IMR-90 (cell line): ENCODE measurements around the gene DDN. TPM values are rescaled to one million over a fixed set of nuclear protein-coding genes. Genes with fewer than 3 reads are reported as not detected.

ENCODE experiments used
- ATAC-seq: fragments of 200-7000 bp; cut with Tn5 transposase; 2 replicates; pipeline ENCODE4 v1.9.1; 2020; ENCODE audit warnings: low read depth, mild to moderate bottlenecking, moderate library complexity
- Bru-seq: library from RNA; stranded (reverse); fragments of 400-500 nt; gene quantifications from one replicate; lab custom pipeline; 2021; lab: Mats Ljungman, UMichigan
- BruChase-seq, 2 experiments: library from RNA; stranded (reverse); fragments of 400-500 nt; gene quantifications; one replicate each; lab custom pipeline; 2021; lab: Mats Ljungman, UMichigan
- BruUV-seq: library from RNA; stranded (reverse); fragments of 400-500 nt; replicated peaks from 2 replicates; lab custom pipeline; 2021; lab: Mats Ljungman, UMichigan
- CTCF ChIA-PET: fragments of 300-600 bp; formaldehyde crosslinking; extraction: SDS; loops from one replicate; lab custom pipeline; 2021; ENCODE audit warnings: antibody characterized with exemption; lab: Yijun Ruan, JAX
- POLR2A ChIA-PET: fragments of 300-600 bp; sonication (Branson Sonifier 250); formaldehyde crosslinking; loops from one replicate; lab custom pipeline; 2022; ENCODE audit warnings: antibody characterized with exemption; ENCODE audit not compliant: unreplicated experiment; lab: Charles Lee
- DNase-seq: peaks from one replicate; pipeline ENCODE4 v3.0.0; 2013
- H2AFZ ChIP-seq: replicated peaks from 2 replicates; pipeline ENCODE3; 2013; ENCODE audit warnings: low read length, mild to moderate bottlenecking; ENCODE audit not compliant: poor library complexity
- H2AK5ac ChIP-seq: 2 replicates; pipeline ENCODE4 v1.6.1; 2013; ENCODE audit warnings: low read depth, low read length, inconsistent platforms
- H2AK9ac ChIP-seq: replicated peaks from 2 replicates; pipeline ENCODE3; 2013; ENCODE audit warnings: mild to moderate bottlenecking, low read depth, low read length, moderate library complexity; ENCODE audit not compliant: poor library complexity
- H2BK120ac ChIP-seq: 2 replicates; pipeline ENCODE4 v1.6.1; 2013; ENCODE audit warnings: low read depth, low read length, inconsistent platforms
- H2BK15ac ChIP-seq: 3 replicates; pipeline ENCODE4 v1.6.1; 2013; ENCODE audit warnings: low read depth, low read length, inconsistent platforms
- H2BK20ac ChIP-seq: 2 replicates; pipeline ENCODE4 v1.6.1; 2013; ENCODE audit warnings: low read depth, mild to moderate bottlenecking, inconsistent platforms, low read length, moderate library complexity
- H2BK5ac ChIP-seq: 2 replicates; pipeline ENCODE4 v1.6.1; 2013; ENCODE audit warnings: mild to moderate bottlenecking, low read depth, low read length, inconsistent platforms; ENCODE audit not compliant: poor library complexity, severe bottlenecking
- H3K14ac ChIP-seq: replicated peaks from 2 replicates; pipeline ENCODE4 v1.6.1; 2013; ENCODE audit warnings: low read depth, low read length, inconsistent platforms
- H3K18ac ChIP-seq: 2 replicates; pipeline ENCODE4 v1.6.1; 2013; ENCODE audit warnings: low read depth, low read length, control low read depth
- H3K23ac ChIP-seq: 2 replicates; pipeline ENCODE4 v1.6.1; 2013; ENCODE audit warnings: low read depth, low read length, inconsistent platforms
- H3K27ac ChIP-seq: 2 replicates; pipeline ENCODE4 v1.5.1; 2013; ENCODE audit warnings: mild to moderate bottlenecking, control low read depth, low read length; ENCODE audit not compliant: insufficient read depth
- H3K27me3 ChIP-seq: 2 replicates; pipeline ENCODE4 v1.6.1; 2013; ENCODE audit warnings: low read length; ENCODE audit not compliant: control insufficient read depth, insufficient read depth
- H3K36me3 ChIP-seq: 2 replicates; pipeline ENCODE4 v1.6.1; 2013; ENCODE audit warnings: low read length, mixed read lengths; ENCODE audit not compliant: control insufficient read depth, insufficient read depth
- H3K4ac ChIP-seq: 2 replicates; pipeline ENCODE4 v1.6.1; 2013; ENCODE audit warnings: low read depth, low read length, inconsistent platforms
- H3K4me1 ChIP-seq: 2 replicates; pipeline ENCODE4 v1.6.1; 2013; ENCODE audit warnings: low read length, mixed read lengths; ENCODE audit not compliant: control insufficient read depth, insufficient read depth
- H3K4me2 ChIP-seq: 2 replicates; pipeline ENCODE4 v1.6.1; 2013; ENCODE audit warnings: low read depth, mild to moderate bottlenecking, control low read depth, low read length, moderate library complexity
- H3K4me3 ChIP-seq: 2 replicates; pipeline ENCODE4 v1.5.1; 2013; ENCODE audit warnings: low read depth, mild to moderate bottlenecking, control low read depth, low read length, moderate library complexity; ENCODE audit not compliant: insufficient read depth
- H3K56ac ChIP-seq: 2 replicates; pipeline ENCODE4 v1.6.1; 2013; ENCODE audit warnings: low read length, inconsistent platforms; ENCODE audit not compliant: insufficient read depth; ENCODE audit errors: extremely low read depth
- H3K79me1 ChIP-seq, 2 experiments: 2 replicates each; pipeline ENCODE4 v1.6.1; 2013; ENCODE audit warnings: low read length in 2 of 2, inconsistent platforms in 1 of 2, low read depth in 1 of 2
- H3K9ac ChIP-seq: 2 replicates; pipeline ENCODE4 v1.6.1; 2013; ENCODE audit warnings: low read depth, low read length, control low read depth
- H3K9me1 ChIP-seq: 2 replicates; pipeline ENCODE4 v1.6.1; 2013; ENCODE audit warnings: low read length, inconsistent platforms; ENCODE audit not compliant: insufficient read depth
- H3K9me3 ChIP-seq: 2 replicates; pipeline ENCODE4 v1.6.1; 2013; ENCODE audit warnings: low read length; ENCODE audit not compliant: control insufficient read depth, insufficient read depth
- H4K20me1 ChIP-seq: 2 replicates; pipeline ENCODE4 v1.6.1; 2013; ENCODE audit warnings: low read length, inconsistent platforms; ENCODE audit not compliant: insufficient read depth
- H4K5ac ChIP-seq: 2 replicates; pipeline ENCODE4 v1.6.1; 2013; ENCODE audit warnings: mild to moderate bottlenecking, low read depth, low read length, control low read depth
- H4K8ac ChIP-seq, 2 experiments: 2 replicates each; pipeline ENCODE4 v1.6.1; 2013; ENCODE audit warnings: low read depth in 2 of 2, low read length in 2 of 2, control low read depth in 1 of 2, inconsistent platforms in 1 of 2
- H4K91ac ChIP-seq: 2 replicates; pipeline ENCODE4 v1.6.1; 2013; ENCODE audit warnings: low read depth, low read length, inconsistent platforms; ENCODE audit not compliant: insufficient read depth
- MXI1 ChIP-seq: IDR thresholded peaks from 2 replicates; pipeline ENCODE4 v1.6.1; 2012; ENCODE audit warnings: low read depth, mild to moderate bottlenecking, low read length, moderate library complexity, borderline replicate concordance
- RFX5 ChIP-seq: IDR thresholded peaks from 2 replicates; pipeline ENCODE4 v1.8.0; 2012; ENCODE audit warnings: low read depth, mild to moderate bottlenecking, low read length, moderate library complexity
- SMC3 ChIP-seq: fragments of 150-350 bp; IDR thresholded peaks from 2 replicates; pipeline ENCODE4 v1.6.1; 2016; ENCODE audit warnings: low read depth, mild to moderate bottlenecking, antibody characterized with exemption, low read length, moderate library complexity
- USF2 ChIP-seq: fragments of 150-350 bp; IDR thresholded peaks from 2 replicates; pipeline ENCODE4 v1.6.1; 2017; ENCODE audit warnings: mild to moderate bottlenecking, antibody characterized with exemption, low read length, low read depth
- WGBS, 2 experiments: methylation state at CpG; one replicate each; pipeline versions ENCODE4 v1.1.5 to v1.1.7; 2013; ENCODE audit warnings: missing lambda C conversion rate in 2 of 2; ENCODE audit not compliant: insufficient read length in 1 of 2; ENCODE audit errors: extremely low coverage in 2 of 2; 5-methylcytosine and 5-hydroxymethylcytosine counted together
- dilution Hi-C: fragments of 300-500 bp; cut with HindIII; formaldehyde crosslinking; loops from one replicate; pipeline ENCODE4 v1.14.3; 2018; ENCODE audit warnings: low sequenced_read_pairs; ENCODE audit not compliant: unreplicated experiment
- in situ Hi-C: fragments of 300-500 bp; cut with MboI; formaldehyde crosslinking; loops from 3 replicates; pipeline ENCODE4 v1.14.3; 2019; ENCODE audit warnings: low sequenced_read_pairs, inconsistent platforms, mixed read lengths
- intact Hi-C: fragments of 100-400 bp; cut with micrococcal nuclease; formaldehyde crosslinking; loops from 2 replicates; pipeline ENCODE4 v1.10.0; 2022
- long read RNA-seq: library from polyadenylated mRNA; unstranded; transcript quantifications from one replicate; pipeline ENCODE4 v2.0.0, GENCODE V29; 2021; ENCODE audit not compliant: unreplicated experiment
- polyA plus RNA-seq, 3 experiments: library from polyadenylated mRNA; depleted of rRNA; stranded (reverse); fragments of >200 nt; gene quantifications; 2 replicates each; pipeline ENCODE4 v1.2.3, GENCODE V29; 2012; ENCODE audit warnings: low replicate concordance in 1 of 3
- total RNA-seq: library from RNA; depleted of rRNA; stranded (reverse); fragments of >200 nt; gene quantifications from 2 replicates; pipeline ENCODE4 v1.2.3, GENCODE V29; 2012; rRNA removed

Gene DDN
- total RNA-seq (under 0.01 and 0.18 TPM in 2 replicates), polyA plus RNA-seq (2012; rRNA removed) (0.21 and 0.22 TPM in 2 replicates), Bru-seq, nascent RNA (percentile 30 among the genes with signal in this experiment), BruChase-seq, experiment 1, labeled RNA remaining after a 6-hour chase (percentile 27 among the genes with signal in this experiment), BruChase-seq, experiment 2, labeled RNA remaining after a 2-hour chase (percentile 29 among the genes with signal in this experiment)
- 0.05 and 0.10 TPM in 2 replicates for polyA plus RNA-seq (2012; cell fraction: cytosol; rRNA removed)
- polyA plus RNA-seq (2012; cell fraction: nucleus; rRNA removed; ENCODE audit: low replicate concordance): 0.95 and 1.1 TPM in 2 replicates
- long read RNA-seq: 0 reads

DNA sequence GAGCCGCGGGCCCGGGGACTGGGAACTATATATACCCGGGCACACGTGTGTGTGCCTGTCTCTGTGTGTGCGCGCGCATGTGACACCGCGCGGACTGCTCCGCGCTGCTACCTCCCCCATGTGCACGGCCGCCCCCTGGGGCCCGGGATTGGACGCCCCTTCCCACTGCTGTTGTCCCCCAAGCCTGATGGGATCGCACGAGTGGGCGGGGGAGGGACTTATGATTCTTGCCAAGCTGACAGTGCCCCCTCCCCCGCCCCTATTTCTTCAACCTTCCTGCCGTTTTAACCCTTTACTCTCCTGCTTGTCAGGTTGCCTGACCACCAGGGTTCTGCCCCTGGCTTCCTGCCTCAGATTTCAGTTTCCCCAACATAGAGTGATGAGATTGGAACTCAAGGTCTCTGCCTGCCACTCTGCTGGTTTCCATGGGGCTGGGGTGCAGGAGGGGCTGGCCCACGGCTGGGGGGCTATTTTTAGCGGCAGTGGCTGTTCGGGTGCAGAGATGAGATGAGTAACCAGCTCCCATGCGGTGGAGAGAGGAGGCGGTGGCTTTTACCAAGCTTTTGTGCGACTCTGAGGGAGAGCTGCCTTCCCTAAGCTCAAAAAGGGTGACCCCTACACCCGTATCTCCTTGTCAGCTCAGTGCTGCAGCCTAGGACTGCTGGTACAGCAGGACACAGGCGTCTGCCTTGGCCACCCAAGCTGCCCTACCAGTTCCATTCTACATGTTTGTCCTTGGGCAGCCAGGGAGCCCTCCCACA lies at the start of gene DDN:
TSS of gene DDN (minus strand) at position 5 of the 761 bp plus-strand sequence. CDS start 88 bp downstream, outside the sequence.
- intact Hi-C loops: no loop called here
- Histone ChIP-seq H2AK5ac (peak within 1 kb of the TSS; percentile 7; the same call in 1 of the 2 replicates), H4K20me1 (peaks cover 6% of the 10 kb centered on the region; the same call in 1 of the 2 replicates), H3K14ac (peak within 1 kb of the TSS; percentile 50; the same call in 1 of the 2 replicates), H3K27ac (no peak within 1 kb of the TSS), H3K4me2 (peak within 1 kb of the TSS; percentile 89), H3K56ac (no peak within 1 kb of the TSS), H2BK5ac (no peak within 1 kb of the TSS), H2BK120ac (no peak within 1 kb of the TSS), H3K79me1 (peaks cover 0 to 9% of the 10 kb centered on the region in 2 experiments; a peak in 1 of 4 replicates), H3K9me1 (peaks cover 3% of the 10 kb centered on the region), H4K5ac (no peak within 1 kb of the TSS), H3K9me3 (no peaks in the 10 kb centered on the region), H2BK15ac (no peak within 1 kb of the TSS), H3K27me3 (peaks cover 19% of the 10 kb centered on the region; the same call in 1 of the 2 replicates), H2AFZ (peak within 1 kb of the TSS; percentile 85), H3K4ac (no peak within 1 kb of the TSS; the same call in 1 of the 2 replicates), H3K4me1 (peaks cover 14% of the 10 kb centered on the region), H4K8ac (peak within 1 kb of the TSS in 1 of 2 experiments; percentile 40; a peak in 1 of 4 replicates), H3K36me3 (peaks cover 25% of the 10 kb centered on the region), H4K91ac (no peak within 1 kb of the TSS), H3K9ac (no peak within 1 kb of the TSS), H2BK20ac (no peak within 1 kb of the TSS), H3K4me3 (peak within 1 kb of the TSS; percentile 12), H3K18ac (no peak within 1 kb of the TSS), H2AK9ac (peak within 1 kb of the TSS; percentile 80), H3K23ac (peak within 1 kb of the TSS; percentile 12; the same call in 1 of the 2 replicates)
- BruUV-seq: no TSS peak
- in situ Hi-C loops: no loop called here
- dilution Hi-C loops: no loop called here
- TF ChIP-seq MXI1 (0 out of 2 replicates have a peak, but pooled peaks have one; percentile 9), RFX5 (no peak), USF2 (peak; percentile 48; the same call in 1 of the 2 replicates), SMC3 (no peak)
- 0% methylated on average over 3 of the region's 30 CpGs; no CpG with 5 or more reads in 1 of the 2 experiments for WGBS, 2 experiments
- ATAC-seq (peak; percentile 22), DNase-seq (peak; percentile 52)
- ChIA-PET POLR2A (no interaction called here), CTCF (interaction anchor here (0.6 kb wide), 1 partner anchor 15 kb away, joined by 3 read pairs; no protein-coding TSS in a partner anchor)
